T-helper 9 cell (primary cell): ENCODE data around the gene DPYSL5.
"Not testable (repeated sequence)": the region's sequence is repeated elsewhere in the genome, so short reads cannot be mapped to it uniquely, and the experiment has no call there.

Experiments
- DNase-seq: peaks from one replicate; pipeline ENCODE4 v3.0.0-alpha.2; 2020

The DPYSL5 gene

GRCh38 chr2:26875808-26876207 lies 27.9 kb downstream of the DPYSL5 start:
- DNase-seq = no peak

GRCh38 chr2:26876260-26876659 lies 28.3 kb downstream of the DPYSL5 start:
- DNase-seq = no peak

- DNase-seq = no peak
These were observed 29.3 kb downstream of the DPYSL5 start for GRCh38 chr2:26877276-26877675.

- no peak for DNase-seq
These were observed 32.2 kb downstream of the DPYSL5 start for GRCh38 chr2:26880161-26880560.

GRCh38 chr2:26880910-26881435 lies 33.0 kb downstream of the DPYSL5 start:
- no peak for DNase-seq

- DNase-seq = not testable (repeated sequence)
These were observed 34.3 kb downstream of the DPYSL5 start for GRCh38 chr2:26882220-26882619.

GRCh38 chr2:26883956-26884355 lies 36.0 kb downstream of the DPYSL5 start:
- no peak for DNase-seq

- no peak for DNase-seq
These were observed 36.6 kb downstream of the DPYSL5 start for GRCh38 chr2:26884486-26884885.

GRCh38 chr2:26885651-26886329 lies 37.9 kb downstream of the DPYSL5 start:
- DNase-seq = no peak

GRCh38 chr2:26886736-26887135 lies 38.8 kb downstream of the DPYSL5 start:
- no peak for DNase-seq

- DNase-seq = no peak
These were observed 39.2 kb downstream of the DPYSL5 start for GRCh38 chr2:26887151-26887550.

- no peak for DNase-seq
These were observed 41.9 kb downstream of the DPYSL5 start for GRCh38 chr2:26889796-26890195.

- DNase-seq = no peak
These were observed 42.5 kb downstream of the DPYSL5 start for GRCh38 chr2:26890341-26891000.

GRCh38 chr2:26892133-26892532 lies 44.2 kb downstream of the DPYSL5 start:
- no peak for DNase-seq

- DNase-seq = no peak
These were observed 45.1 kb downstream of the DPYSL5 start for GRCh38 chr2:26892922-26893524.

GRCh38 chr2:26894136-26894535 lies 46.2 kb downstream of the DPYSL5 start:
- DNase-seq = no peak

- no peak for DNase-seq
These were observed 50.0 kb downstream of the DPYSL5 start for GRCh38 chr2:26897807-26898479.

- no peak for DNase-seq
These were observed 50.6 kb downstream of the DPYSL5 start for GRCh38 chr2:26898480-26899078.

GRCh38 chr2:26899500-26900164 lies 51.7 kb downstream of the DPYSL5 start:
- DNase-seq = no peak

- DNase-seq = no peak
These were observed 52.9 kb downstream of the DPYSL5 start for GRCh38 chr2:26900831-26901321.

- DNase-seq = no peak
These were observed 53.6 kb downstream of the DPYSL5 start for GRCh38 chr2:26901326-26902183.
